Fibroblast of mammary gland (primary cell): Measurements from ENCODE around the gene MYO1G.

Experiments
- DNase-seq: peaks from one replicate; pipeline ENCODE4 v3.0.0-alpha.2; 2010; ENCODE audit warnings: low read depth
- H3K4me3 ChIP-seq: 2 replicates; pipeline ENCODE4 v1.5.1; 2011; ENCODE audit warnings: low read depth, mild to moderate bottlenecking, low read length, moderate library complexity; ENCODE audit not compliant: control insufficient read depth
- TF ChIP-seq, protein P1 (sequence below): conservative IDR thresholded peaks from 2 replicates; pipeline ENCODE4 v1.5.1; 2011; ENCODE audit warnings: low read depth, low read length, inconsistent platforms; ENCODE audit not compliant: control insufficient read depth, insufficient read depth

MYO1G gene

DNA sequence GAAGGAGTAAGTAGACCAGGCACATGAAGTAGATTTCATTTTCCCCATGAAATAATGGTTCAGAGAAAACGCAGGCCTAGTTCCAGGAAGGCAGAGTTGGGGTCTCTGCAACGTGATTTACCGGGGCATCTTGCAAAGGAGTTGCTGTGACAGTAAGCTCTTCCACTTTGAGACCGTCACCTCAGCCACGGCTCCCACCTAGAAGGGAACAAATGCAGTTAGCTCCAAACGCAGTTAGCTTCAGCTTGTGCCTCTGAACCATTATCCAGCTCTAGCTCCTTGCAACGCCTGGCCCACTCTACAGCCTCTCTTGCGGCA lies 7.0 kb upstream of the MYO1G start:
- TF ChIP-seq, protein P1, sequence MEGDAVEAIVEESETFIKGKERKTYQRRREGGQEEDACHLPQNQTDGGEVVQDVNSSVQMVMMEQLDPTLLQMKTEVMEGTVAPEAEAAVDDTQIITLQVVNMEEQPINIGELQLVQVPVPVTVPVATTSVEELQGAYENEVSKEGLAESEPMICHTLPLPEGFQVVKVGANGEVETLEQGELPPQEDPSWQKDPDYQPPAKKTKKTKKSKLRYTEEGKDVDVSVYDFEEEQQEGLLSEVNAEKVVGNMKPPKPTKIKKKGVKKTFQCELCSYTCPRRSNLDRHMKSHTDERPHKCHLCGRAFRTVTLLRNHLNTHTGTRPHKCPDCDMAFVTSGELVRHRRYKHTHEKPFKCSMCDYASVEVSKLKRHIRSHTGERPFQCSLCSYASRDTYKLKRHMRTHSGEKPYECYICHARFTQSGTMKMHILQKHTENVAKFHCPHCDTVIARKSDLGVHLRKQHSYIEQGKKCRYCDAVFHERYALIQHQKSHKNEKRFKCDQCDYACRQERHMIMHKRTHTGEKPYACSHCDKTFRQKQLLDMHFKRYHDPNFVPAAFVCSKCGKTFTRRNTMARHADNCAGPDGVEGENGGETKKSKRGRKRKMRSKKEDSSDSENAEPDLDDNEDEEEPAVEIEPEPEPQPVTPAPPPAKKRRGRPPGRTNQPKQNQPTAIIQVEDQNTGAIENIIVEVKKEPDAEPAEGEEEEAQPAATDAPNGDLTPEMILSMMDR, result no peak
- DNase-seq, result no peak

DNA sequence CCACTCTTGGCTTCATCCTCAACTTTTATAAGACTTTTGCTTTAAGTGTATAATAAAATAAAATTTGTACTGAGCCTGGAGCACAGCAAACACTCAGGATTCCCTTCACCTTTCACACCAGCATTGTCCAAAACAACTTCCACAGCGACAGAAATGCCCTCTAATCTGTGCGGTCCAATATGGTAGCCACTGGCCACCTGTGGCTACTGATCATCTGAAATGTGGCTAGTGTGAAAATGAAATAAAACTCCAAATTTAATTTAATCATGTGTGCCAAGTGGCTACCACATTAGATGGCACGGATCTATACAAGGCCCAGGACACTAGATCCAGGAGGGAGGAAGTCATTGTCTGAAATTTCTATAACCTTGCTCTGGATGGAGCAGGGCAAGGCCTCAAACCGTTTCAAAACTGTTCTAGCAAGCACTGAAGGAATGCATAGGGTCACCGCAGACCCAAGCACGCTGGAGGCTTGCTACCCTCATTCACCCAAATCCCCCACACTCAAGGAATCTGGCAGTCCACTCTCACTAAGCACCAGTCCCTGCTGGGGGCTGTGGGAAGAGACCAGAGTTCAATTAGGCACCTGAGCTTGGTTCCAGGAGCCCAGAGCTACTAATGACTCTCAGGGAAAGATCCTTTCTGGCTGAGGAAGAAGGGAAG lies 6.3 kb upstream of the MYO1G start:
- DNase-seq, result no peak
- TF ChIP-seq, protein P1, result no peak
- peak overlapping the region; percentile 82 for H3K4me3 ChIP-seq

More for the DNA sequence above, 7.0 kb upstream of the MYO1G start:
- peak overlapping the region; percentile 82 for H3K4me3 ChIP-seq

DNA sequence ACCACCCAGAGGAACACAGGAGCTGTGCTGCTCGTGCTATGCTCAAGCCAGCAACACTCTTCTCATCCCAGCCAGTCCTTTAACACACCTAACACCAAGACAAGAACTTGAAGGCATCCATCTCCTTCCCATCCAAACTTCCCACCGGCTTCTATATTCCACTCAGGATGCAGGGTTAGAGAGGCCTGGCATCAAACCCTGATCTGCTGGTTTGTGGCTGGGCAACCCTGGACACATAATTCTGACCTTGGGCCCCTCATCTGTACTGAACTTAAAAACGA lies 5.6 kb upstream of the MYO1G start:
- no peak for DNase-seq
- TF ChIP-seq, protein P1, result no peak
- H3K4me3 ChIP-seq, result peak overlapping the region; percentile 82

GRCh38 chr7:44983742-44984477 lies 5.1 kb upstream of the MYO1G start:
- DNase-seq, result no peak
- peak overlapping the region; percentile 82 for H3K4me3 ChIP-seq
- TF ChIP-seq, protein P1, result no peak

GRCh38 chr7:44982970-44983369 lies 4.2 kb upstream of the MYO1G start:
- no peak for DNase-seq
- no peak overlapping the region for H3K4me3 ChIP-seq
- TF ChIP-seq, protein P1, result no peak

- DNase-seq, result no peak
- no peak overlapping the region for H3K4me3 ChIP-seq
- TF ChIP-seq, protein P1, result no peak
Measured at GRCh38 chr7:44982535-44982923, 3.7 kb upstream of the MYO1G start.

DNA sequence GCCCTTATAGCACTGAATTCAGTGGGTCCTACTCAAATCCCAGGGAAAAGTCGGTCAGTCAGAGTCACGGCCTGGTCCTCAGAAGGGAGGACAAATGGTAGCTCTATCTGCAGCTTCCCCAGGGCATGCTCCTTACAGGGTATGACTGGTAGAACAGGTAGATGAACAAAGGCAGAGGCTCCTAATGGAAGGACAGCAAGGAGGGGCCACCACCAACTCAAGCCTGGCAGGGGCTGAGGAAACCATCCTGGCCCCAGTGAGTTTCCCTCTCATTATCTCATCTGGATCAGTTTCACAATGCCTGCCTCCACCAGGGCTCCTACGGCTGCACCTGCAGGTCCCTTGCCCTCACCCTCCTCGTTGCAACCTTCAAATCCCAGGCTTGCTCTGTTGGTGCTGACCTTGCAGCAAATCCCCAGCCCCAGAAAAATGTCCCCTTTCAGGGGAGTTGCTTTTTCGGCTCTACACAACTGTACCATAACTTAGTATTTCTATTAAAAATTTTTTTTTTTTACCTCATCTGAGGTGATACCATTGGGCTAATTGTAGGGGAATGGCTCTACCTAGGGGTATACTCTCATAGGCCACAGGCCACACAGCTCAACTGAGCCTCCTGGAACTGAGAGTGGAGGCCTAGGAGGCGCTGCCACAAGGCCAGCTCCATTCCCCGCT lies 2.4 kb upstream of the MYO1G start:
- TF ChIP-seq, protein P1, result no peak
- no peak for DNase-seq
- no peak overlapping the region for H3K4me3 ChIP-seq
